DOHH2 (cell line): Measurements from ENCODE around the gene DHRS3.

Experiments used
- CTCF ChIP-seq: fragments of 200-600 bp; sonication (generic); IDR thresholded peaks from one replicate; pipeline ENCODE4 v1.5.1; 2014; ENCODE audit warnings: antibody characterized with exemption, mild to moderate bottlenecking, low read depth, low read length; ENCODE audit not compliant: poor library complexity, severe bottlenecking
- EZH2phosphoT487 ChIP-seq: fragments of 200-600 bp; sonication (generic); IDR thresholded peaks from 2 replicates; pipeline ENCODE4 v1.6.1; 2017; ENCODE audit warnings: borderline replicate concordance, mild to moderate bottlenecking, antibody characterized with exemption, low read length, moderate library complexity, mixed read lengths

DNA sequence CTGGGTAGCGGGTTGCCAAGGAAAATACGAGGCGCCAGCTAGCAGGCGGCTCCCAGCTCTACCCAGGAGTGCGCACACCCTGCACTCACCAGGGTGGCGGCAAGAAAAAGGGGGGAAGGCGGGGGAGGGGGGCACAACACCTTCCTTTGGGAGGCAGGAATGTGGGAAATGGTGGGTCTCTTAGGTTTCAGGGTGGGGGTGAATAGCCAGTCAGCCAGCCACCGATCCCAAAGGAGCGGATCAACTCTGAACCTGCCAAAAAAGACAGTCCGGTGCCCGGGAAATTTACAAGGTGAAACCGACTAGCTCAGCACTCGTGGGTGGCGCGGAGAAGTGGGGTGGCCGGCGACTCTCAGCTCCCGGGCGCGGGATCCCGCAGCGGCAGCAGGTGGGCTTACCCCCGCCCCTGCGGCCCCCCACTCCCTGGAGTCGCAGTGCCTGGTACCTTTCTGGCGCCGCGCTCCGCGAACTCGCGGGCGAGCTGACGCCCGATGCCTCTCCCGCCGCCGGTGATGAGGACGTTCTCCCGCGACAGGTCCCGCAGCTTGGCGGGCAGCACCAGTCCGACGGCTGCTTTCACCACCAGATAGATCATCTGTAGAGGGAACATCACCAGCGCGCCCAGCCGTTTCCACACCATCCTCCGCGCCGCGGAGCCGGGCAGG lies 1.2 kb downstream of the DHRS3 start:
- no peak for TF ChIP-seq CTCF
- TF ChIP-seq EZH2phosphoT487 = no peak; the same call in 1 of the 2 replicates
